GM18519 (cell line): Measurements from ENCODE around the gene FBLN7.
"Not testable (repeated sequence)": the region's sequence is repeated elsewhere in the genome, so short reads cannot be mapped to it uniquely, and the experiment has no call there.

ENCODE experiments used
- ATAC-seq: cut with Tn5 transposase; IDR thresholded peaks from one replicate; pipeline ENCODE4 v1.9.1; 2021; ENCODE audit warnings: mild to moderate bottlenecking, moderate library complexity; ENCODE audit not compliant: unreplicated experiment, low FRiP score

The FBLN7 gene

GRCh38 chr2:112138159-112139032 lies at the start of gene FBLN7:
Gene FBLN7, plus strand, starts transcription at chr2:112138385. Its CDS starts 271 bp downstream, at chr2:112138656.
- ATAC-seq, result no peak

GRCh38 chr2:112089375-112089774 lies 48.8 kb upstream of the FBLN7 start:
- no peak for ATAC-seq

GRCh38 chr2:112092286-112093041 lies 45.7 kb upstream of the FBLN7 start:
- no peak for ATAC-seq

- ATAC-seq, result no peak
Observed at GRCh38 chr2:112093216-112093615, 45.0 kb upstream of the FBLN7 start.

- no peak for ATAC-seq
Observed at GRCh38 chr2:112095681-112096080, 42.5 kb upstream of the FBLN7 start.

- no peak for ATAC-seq
Observed at GRCh38 chr2:112096098-112096497, 42.1 kb upstream of the FBLN7 start.

- ATAC-seq, result no peak
Observed at GRCh38 chr2:112108178-112108832, 29.9 kb upstream of the FBLN7 start.

GRCh38 chr2:112109278-112109677 lies 28.9 kb upstream of the FBLN7 start:
- no peak for ATAC-seq

GRCh38 chr2:112110966-112111365 lies 27.2 kb upstream of the FBLN7 start:
- ATAC-seq, result no peak

GRCh38 chr2:112113354-112113753 lies 24.8 kb upstream of the FBLN7 start:
- not testable (repeated sequence) for ATAC-seq

- ATAC-seq, result no peak
Observed at GRCh38 chr2:112118148-112118547, 20.0 kb upstream of the FBLN7 start.

- no peak for ATAC-seq
Observed at GRCh38 chr2:112121682-112122254, 16.4 kb upstream of the FBLN7 start.

GRCh38 chr2:112129060-112129459 lies 9.1 kb upstream of the FBLN7 start:
- no peak for ATAC-seq

- ATAC-seq, result no peak
Observed at GRCh38 chr2:112133344-112133743, 4.8 kb upstream of the FBLN7 start.

- no peak for ATAC-seq
Observed at GRCh38 chr2:112134120-112134519, 4.1 kb upstream of the FBLN7 start.

GRCh38 chr2:112136096-112136495 lies 2.1 kb upstream of the FBLN7 start:
- no peak for ATAC-seq

- ATAC-seq, result no peak
Observed at GRCh38 chr2:112137516-112138158, 548 bp upstream of the FBLN7 start.

GRCh38 chr2:112139033-112139614 lies 939 bp downstream of the FBLN7 start:
- not testable (repeated sequence) for ATAC-seq

GRCh38 chr2:112139661-112140204 lies 1.5 kb downstream of the FBLN7 start:
- not testable (repeated sequence) for ATAC-seq
